GM18505 (cell line): Measurements from ENCODE around the gene SYNM.

Source experiments
- ATAC-seq: cut with Tn5 transposase; IDR thresholded peaks from one replicate; pipeline ENCODE4 v1.9.1; 2021; ENCODE audit not compliant: unreplicated experiment
- POLR2A ChIP-seq: IDR thresholded peaks from 4 replicates; pipeline ENCODE4 v1.6.1; 2011; ENCODE audit warnings: borderline replicate concordance; ENCODE audit not compliant: insufficient read depth, insufficient read length; ENCODE audit errors: extremely low read depth

Gene SYNM

DNA sequence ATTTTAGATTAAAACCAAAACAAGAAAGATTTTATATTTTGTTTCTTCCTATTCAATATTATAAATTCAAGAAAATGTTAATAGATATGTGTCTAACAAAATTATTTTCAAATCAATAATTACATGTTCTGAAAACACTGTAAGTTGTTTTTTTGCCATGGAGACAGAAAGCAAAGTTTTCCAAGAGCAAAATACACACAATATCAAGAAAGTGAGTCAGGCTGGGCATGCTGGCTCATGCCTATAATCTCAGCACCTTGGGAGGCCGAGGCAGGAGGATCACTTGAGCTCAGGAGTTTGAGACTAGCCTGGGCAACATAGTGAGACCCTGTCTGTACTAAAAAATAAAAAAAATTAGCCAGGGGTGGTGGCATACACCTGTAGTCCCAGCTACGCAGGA is 72.8 kb downstream of the SYNM start:
- ATAC-seq, result no peak
- TF ChIP-seq POLR2A, result no peak

GRCh38 chr15:99180086-99180963 is 75.4 kb downstream of the SYNM start:
- ATAC-seq, result no peak
- TF ChIP-seq POLR2A, result no peak

GRCh38 chr15:99180964-99181306 is 76.1 kb downstream of the SYNM start:
- ATAC-seq, result no peak
- no peak for TF ChIP-seq POLR2A

- no peak for ATAC-seq
- no peak for TF ChIP-seq POLR2A
Measured at GRCh38 chr15:99181545-99181971, 76.7 kb downstream of the SYNM start.

DNA sequence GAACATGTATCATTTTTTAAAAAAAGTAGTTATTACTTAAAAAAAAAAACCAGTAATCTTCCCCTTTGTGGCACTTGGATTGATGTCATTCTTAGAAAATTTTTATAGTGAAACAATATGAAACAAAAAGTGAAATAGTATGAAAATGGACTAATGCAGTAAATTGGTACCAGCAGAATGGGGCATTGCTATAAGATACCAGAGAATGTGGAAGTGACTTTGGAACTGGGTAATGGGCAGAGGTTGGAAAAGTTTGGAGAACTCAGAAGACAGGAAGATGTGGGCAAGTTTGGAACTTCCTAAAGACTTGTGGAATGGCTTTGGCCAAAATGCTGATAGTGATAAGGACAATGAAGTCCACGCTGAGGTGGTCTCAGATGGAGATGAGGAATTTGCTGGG is 77.9 kb downstream of the SYNM start:
- ATAC-seq, result no peak

More for the DNA sequence above, 77.9 kb downstream of the SYNM start:
- no peak for TF ChIP-seq POLR2A
